OCI-LY7 (cell line): Measurements from ENCODE around the gene EVC. TPM values are rescaled to one million over a fixed set of nuclear protein-coding genes. Genes with fewer than 3 reads are reported as not detected.

ENCODE experiments used
- BruUV-seq: library from RNA; stranded (reverse); fragments of 400-500 nt; replicated peaks from 2 replicates; lab custom pipeline; 2021; lab: Mats Ljungman, UMichigan
- CTCF ChIA-PET: fragments of 300-600 bp; sonication (Branson Sonifier 250); formaldehyde crosslinking; loops from one replicate; lab custom pipeline; 2022; ENCODE audit warnings: antibody characterized with exemption; ENCODE audit not compliant: unreplicated experiment; lab: Charles Lee
- POLR2A ChIA-PET: fragments of 300-600 bp; sonication (Branson Sonifier 250); formaldehyde crosslinking; loops from one replicate; lab custom pipeline; 2022; ENCODE audit warnings: antibody characterized with exemption; lab: Charles Lee
- DNase-seq: peaks from one replicate; pipeline ENCODE4 v3.0.0-alpha.2; 2015; ENCODE audit warnings: low spot score
- H2AFZ ChIP-seq: fragments of 200-600 bp; sonication (generic), shearing (Covaris generic); 2 replicates; pipeline ENCODE4 v1.6.1; 2014; ENCODE audit warnings: mild to moderate bottlenecking, antibody characterized with exemption, low read length, moderate library complexity
- H3K27ac ChIP-seq: fragments of 200-600 bp; sonication (generic); 2 replicates; pipeline ENCODE4 v1.5.1; 2014; ENCODE audit warnings: mixed run types, low read depth, mild to moderate bottlenecking, moderate library complexity, low read length, inconsistent platforms; ENCODE audit not compliant: poor library complexity, severe bottlenecking
- H3K36me3 ChIP-seq: fragments of 200-600 bp; sonication (generic); 2 replicates; pipeline ENCODE4 v1.6.1; 2014; ENCODE audit warnings: mild to moderate bottlenecking, antibody characterized with exemption, low read length, moderate library complexity, mixed read lengths; ENCODE audit not compliant: insufficient read depth
- H3K4me1 ChIP-seq: fragments of 200-600 bp; sonication (generic); 2 replicates; pipeline ENCODE4 v1.5.1; 2014; ENCODE audit warnings: mild to moderate bottlenecking, low read length; ENCODE audit not compliant: insufficient read depth, poor library complexity, severe bottlenecking
- H3K4me2 ChIP-seq: fragments of 200-600 bp; sonication (generic); 2 replicates; pipeline ENCODE4 v1.6.1; 2014; ENCODE audit warnings: mild to moderate bottlenecking, low read length
- H3K4me3 ChIP-seq: fragments of 200-600 bp; sonication (generic); 2 replicates; pipeline ENCODE4 v1.5.1; 2014; ENCODE audit warnings: mild to moderate bottlenecking, low read depth, low read length; ENCODE audit not compliant: poor library complexity, severe bottlenecking
- H3K79me2 ChIP-seq: fragments of 200-600 bp; sonication (generic); 2 replicates; pipeline ENCODE4 v1.6.1; 2016; ENCODE audit warnings: low read depth, mild to moderate bottlenecking, low read length, moderate library complexity, mixed read lengths; ENCODE audit not compliant: insufficient read depth
- H3K9me2 ChIP-seq: fragments of 200-600 bp; sonication (generic); 2 replicates; pipeline ENCODE4 v1.6.1; 2016; ENCODE audit warnings: mild to moderate bottlenecking, low read length, mixed read lengths; ENCODE audit not compliant: insufficient read depth
- H3K9me3 ChIP-seq: fragments of 200-600 bp; sonication (generic); 2 replicates; pipeline ENCODE4 v1.6.1; 2014; ENCODE audit warnings: mild to moderate bottlenecking, mixed run types, low read length, mixed read lengths
- H4K20me1 ChIP-seq: fragments of 200-600 bp; sonication (generic); 2 replicates; pipeline ENCODE4 v1.6.1; 2014; ENCODE audit warnings: mild to moderate bottlenecking, antibody characterized with exemption, low read length, moderate library complexity, mixed read lengths; ENCODE audit not compliant: insufficient read depth
- EZH2phosphoT487 ChIP-seq: fragments of 200-600 bp; sonication (generic); IDR thresholded peaks from 2 replicates; pipeline ENCODE4 v1.6.1; 2018; ENCODE audit warnings: low read depth, borderline replicate concordance, mild to moderate bottlenecking, mixed run types, antibody characterized with exemption, low read length, moderate library complexity, mixed read lengths
- intact Hi-C: fragments of 100-400 bp; cut with micrococcal nuclease; formaldehyde crosslinking; loops from one replicate; pipeline ENCODE4 v1.10.0; 2022; ENCODE audit not compliant: unreplicated experiment
- total RNA-seq, 2 experiments: library from RNA; depleted of rRNA in 1 of 2; stranded (reverse); fragments of >200 nt in 1 of 2; shearing (Covaris generic) in 1 of 2; gene quantifications; 2 replicates each; pipeline ENCODE4 v1.2.3, GENCODE V29; 2014 to 2022
- TF ChIP-seq, protein P1 (sequence below): fragments of 200-600 bp; sonication (generic); conservative IDR thresholded peaks from 2 replicates; pipeline ENCODE4 v1.5.1; 2014; ENCODE audit warnings: mild to moderate bottlenecking, antibody characterized with exemption, low read length, moderate library complexity, mixed read lengths

The EVC gene
- total RNA-seq, 2 experiments from 2014 or later: not detected

DNA sequence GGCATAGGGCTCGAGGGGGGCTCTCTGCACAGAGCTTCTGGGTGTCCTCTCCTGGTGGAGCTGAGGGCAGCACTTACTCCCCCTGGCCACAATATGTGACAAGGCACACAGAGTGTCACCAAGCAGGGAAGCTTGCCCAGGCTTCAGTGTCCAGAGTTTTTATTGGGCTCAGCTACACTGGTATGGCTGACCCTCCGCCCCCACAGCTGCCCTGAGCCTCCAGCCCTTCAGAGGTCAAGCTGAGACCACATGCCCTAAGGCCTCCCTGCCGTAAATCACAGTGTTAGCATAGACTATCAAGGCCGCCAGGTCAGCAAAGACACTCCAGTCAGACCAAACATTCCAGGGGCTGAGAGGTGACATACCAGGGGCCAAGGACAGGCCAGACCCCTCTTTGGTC is 59.0 kb downstream of the EVC start:
- Histone ChIP-seq H4K20me1 (no peaks in the 10 kb centered on the region), H3K9me3 (no peaks in the 10 kb centered on the region), H3K27ac (no peak overlapping the region), H3K79me2 (no peaks in the 10 kb centered on the region), H3K4me3 (no peak overlapping the region), H3K36me3 (no peaks in the 10 kb centered on the region), H3K9me2 (no peaks in the 10 kb centered on the region), H3K4me1 (no peaks in the 10 kb centered on the region), H3K4me2 (no peak overlapping the region), H2AFZ (no peak overlapping the region)
- CTCF ChIA-PET: no interaction called here
- BruUV-seq: no TSS peak
- TF ChIP-seq EZH2phosphoT487: no peak
- TF ChIP-seq, protein P1, sequence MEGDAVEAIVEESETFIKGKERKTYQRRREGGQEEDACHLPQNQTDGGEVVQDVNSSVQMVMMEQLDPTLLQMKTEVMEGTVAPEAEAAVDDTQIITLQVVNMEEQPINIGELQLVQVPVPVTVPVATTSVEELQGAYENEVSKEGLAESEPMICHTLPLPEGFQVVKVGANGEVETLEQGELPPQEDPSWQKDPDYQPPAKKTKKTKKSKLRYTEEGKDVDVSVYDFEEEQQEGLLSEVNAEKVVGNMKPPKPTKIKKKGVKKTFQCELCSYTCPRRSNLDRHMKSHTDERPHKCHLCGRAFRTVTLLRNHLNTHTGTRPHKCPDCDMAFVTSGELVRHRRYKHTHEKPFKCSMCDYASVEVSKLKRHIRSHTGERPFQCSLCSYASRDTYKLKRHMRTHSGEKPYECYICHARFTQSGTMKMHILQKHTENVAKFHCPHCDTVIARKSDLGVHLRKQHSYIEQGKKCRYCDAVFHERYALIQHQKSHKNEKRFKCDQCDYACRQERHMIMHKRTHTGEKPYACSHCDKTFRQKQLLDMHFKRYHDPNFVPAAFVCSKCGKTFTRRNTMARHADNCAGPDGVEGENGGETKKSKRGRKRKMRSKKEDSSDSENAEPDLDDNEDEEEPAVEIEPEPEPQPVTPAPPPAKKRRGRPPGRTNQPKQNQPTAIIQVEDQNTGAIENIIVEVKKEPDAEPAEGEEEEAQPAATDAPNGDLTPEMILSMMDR: no peak
- intact Hi-C loops: no loop called here
- POLR2A ChIA-PET: no interaction called here
- DNase-seq: no peak

- H3K36me3 ChIP-seq: no peaks in the 10 kb centered on the region
- BruUV-seq: no TSS peak
- ChIA-PET POLR2A (no interaction called here), CTCF (no interaction called here)
- H3K4me1 ChIP-seq: no peaks in the 10 kb centered on the region
- no peaks in the 10 kb centered on the region for H4K20me1 ChIP-seq
- TF ChIP-seq, protein P1: no peak
- no peak for TF ChIP-seq EZH2phosphoT487
- H3K79me2 ChIP-seq: no peaks in the 10 kb centered on the region
- H3K9me2 ChIP-seq: no peaks in the 10 kb centered on the region
- no peak overlapping the region for H3K4me3 ChIP-seq
- intact Hi-C loops: no loop called here
- no peak for DNase-seq
- peaks cover 7% of the 10 kb centered on the region; the same call in 1 of the 2 replicates for H3K9me3 ChIP-seq
- no peak overlapping the region for H3K4me2 ChIP-seq
- H2AFZ ChIP-seq: no peak overlapping the region
- H3K27ac ChIP-seq: no peak overlapping the region
Measured at GRCh38 chr4:5772528-5773270, 61.7 kb downstream of the EVC start.

DNA sequence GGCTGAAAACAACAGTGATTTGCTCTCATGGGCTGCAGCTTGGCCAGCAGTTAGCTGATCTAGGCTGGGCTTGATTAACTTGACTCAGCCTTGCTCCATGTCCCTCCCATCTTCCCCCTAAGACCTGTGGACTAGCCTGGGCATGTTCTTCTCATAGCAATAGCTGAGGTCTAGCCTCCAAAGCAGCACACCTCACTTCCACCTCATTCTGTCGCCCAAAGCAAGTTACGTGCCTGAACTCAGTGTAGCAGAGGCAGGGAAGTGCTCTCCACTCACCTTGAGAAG is 62.2 kb downstream of the EVC start:
- Histone ChIP-seq H2AFZ (no peak overlapping the region), H3K4me1 (no peaks in the 10 kb centered on the region), H3K4me2 (no peak overlapping the region), H3K36me3 (no peaks in the 10 kb centered on the region), H3K9me3 (peaks cover 7% of the 10 kb centered on the region; the same call in 1 of the 2 replicates), H3K79me2 (no peaks in the 10 kb centered on the region), H3K27ac (no peak overlapping the region), H4K20me1 (no peaks in the 10 kb centered on the region), H3K4me3 (no peak overlapping the region), H3K9me2 (no peaks in the 10 kb centered on the region)
- DNase-seq: no peak
- no peak for TF ChIP-seq EZH2phosphoT487
- TF ChIP-seq, protein P1: no peak
- BruUV-seq: no TSS peak
- intact Hi-C loops: no loop called here
- CTCF ChIA-PET: no interaction called here
- POLR2A ChIA-PET: no interaction called here
